GM13976 (cell line): ENCODE results near the gene PRMT5.

Experiments
- DNase-seq: peaks from one replicate; pipeline ENCODE4 v3.0.0; 2012; ENCODE audit warnings: low spot score
- CTCF ChIP-seq: IDR thresholded peaks from 2 replicates; pipeline ENCODE4 v1.5.1; 2012; ENCODE audit warnings: borderline replicate concordance, mild to moderate bottlenecking; ENCODE audit not compliant: insufficient read depth; ENCODE audit errors: extremely low read depth, missing control alignments, control extremely low read depth
- in situ Hi-C: fragments of 300-500 bp; cut with MboI; formaldehyde crosslinking; loops from one replicate; pipeline ENCODE4 v1.12.0; 2022; ENCODE audit warnings: low sequenced_read_pairs, mixed read lengths, inconsistent platforms; ENCODE audit not compliant: unreplicated experiment

Gene PRMT5

GRCh38 chr14:22929961-22930364 lies 787 bp upstream of the PRMT5 start:
- in situ Hi-C loops, result no loop called here
- no peak for DNase-seq

GRCh38 chr14:22928237-22929103 lies 706 bp downstream of the PRMT5 start:
- TF ChIP-seq CTCF, result no peak
- DNase-seq, result no peak
- in situ Hi-C loops, result no loop called here

More at GRCh38 chr14:22929961-22930364, 787 bp upstream of the PRMT5 start:
- TF ChIP-seq CTCF, result no peak

- DNase-seq, result no peak
- TF ChIP-seq CTCF, result no peak
- in situ Hi-C loops, result no loop called here
These were observed 2.9 kb downstream of the PRMT5 start for GRCh38 chr14:22926316-22926715.

- in situ Hi-C loops, result no loop called here
- no peak for DNase-seq
- no peak for TF ChIP-seq CTCF
These were observed 3.7 kb downstream of the PRMT5 start for GRCh38 chr14:22925513-22925912.

GRCh38 chr14:22923746-22924145 lies 5.4 kb downstream of the PRMT5 start:
- no peak for DNase-seq
- no peak for TF ChIP-seq CTCF
- in situ Hi-C loops, result no loop called here

DNA sequence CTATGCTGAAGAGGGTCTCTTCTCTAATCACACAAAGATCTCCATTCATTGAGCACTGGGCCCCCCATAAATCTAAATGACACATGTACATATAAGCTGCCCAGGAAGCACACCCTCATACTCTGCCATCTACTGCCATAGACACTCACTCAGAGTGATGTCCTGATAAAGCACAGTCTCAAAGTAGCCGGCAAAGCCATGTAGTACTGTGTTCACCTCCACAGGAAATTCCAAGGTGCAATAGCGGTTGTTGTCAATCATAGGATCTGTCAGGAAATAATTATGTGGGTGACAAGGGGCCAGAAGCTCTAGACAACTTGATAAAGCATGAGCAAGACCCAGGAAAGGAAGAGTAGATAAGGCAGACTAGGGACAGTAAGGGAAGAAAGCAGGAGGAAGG lies 6.9 kb downstream of the PRMT5 start:
- TF ChIP-seq CTCF, result no peak
- no peak for DNase-seq
- in situ Hi-C loops, result no loop called here

GRCh38 chr14:22920697-22921096 lies 8.5 kb downstream of the PRMT5 start:
- no peak for TF ChIP-seq CTCF
- in situ Hi-C loops, result no loop called here
- no peak for DNase-seq
